ENCODE data around the gene ARL15. TPM values are rescaled to one million over a fixed set of nuclear protein-coding genes. Genes with fewer than 3 reads are reported as not detected.

ARL15 gene
- total and polyA plus RNA-seq, 2 of the 4 experiments (the other 2 are of a cell fraction), result 7.3 to 19.2 TPM

DNA sequence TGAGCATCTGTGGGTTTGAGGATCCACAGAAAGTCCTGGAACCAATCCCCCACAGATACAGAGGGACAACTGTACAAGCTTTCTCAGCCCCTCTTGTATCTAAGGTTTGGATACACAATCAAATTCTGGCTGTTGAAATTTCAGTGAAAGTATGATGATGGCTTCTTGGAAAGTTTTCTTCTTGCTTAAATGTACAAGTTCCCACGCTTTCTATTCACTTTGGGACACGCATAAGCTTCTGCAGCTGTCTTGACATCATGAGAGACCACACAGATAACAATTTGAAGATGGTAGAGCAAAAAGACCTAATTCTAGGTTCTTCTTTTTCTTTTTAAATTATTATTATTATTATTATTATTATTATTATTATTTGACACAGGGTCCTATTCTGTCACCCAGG lies 31.6 kb upstream of the ARL15 start:
- no peak overlapping the region for H2BK120ac ChIP-seq (ENCODE audit: low read depth, low read length)
- H4K20me1 ChIP-seq (ENCODE audit: insufficient read depth, low read length), result no peaks in the 10 kb centered on the region
- in situ Hi-C loops (cut with MboI; ENCODE audit: low sequenced_read_pairs) (no loop called here), dilution Hi-C loops (cut with HindIII; ENCODE audit: low sequenced_read_pairs, unreplicated experiment) (no loop called here), intact Hi-C loops (cut with micrococcal nuclease) (no loop called here)
- no peak overlapping the region for H2BK15ac ChIP-seq (ENCODE audit: low read depth, low read length)
- H3K4me1 ChIP-seq (ENCODE audit: control insufficient read depth, insufficient read depth, low read length), result no peaks in the 10 kb centered on the region
- no peaks in the 10 kb centered on the region for H3K9me1 ChIP-seq (ENCODE audit: insufficient read depth, low read length)
- peaks cover 4% of the 10 kb centered on the region; the same call in 1 of the 2 replicates for H3K27me3 ChIP-seq (ENCODE audit: control insufficient read depth, insufficient read depth, low read length)
- ATAC-seq (ENCODE audit: low read depth) (no peak), DNase-seq (no peak)
- H2BK20ac ChIP-seq (ENCODE audit: low read depth, low read length), result no peak overlapping the region
- H3K9me3 ChIP-seq (ENCODE audit: control insufficient read depth, insufficient read depth, low read length), result peaks cover 2% of the 10 kb centered on the region; the same call in 1 of the 2 replicates
- no peak overlapping the region for H3K18ac ChIP-seq (ENCODE audit: low read depth, low read length)
- no peak overlapping the region for H3K23ac ChIP-seq (ENCODE audit: low read depth, low read length)
- H4K8ac ChIP-seq (ENCODE audit: low read depth in 2 of 2, low read length in 2 of 2), result no peak overlapping the region
- no peaks in the 10 kb centered on the region for H3K36me3 ChIP-seq (ENCODE audit: control insufficient read depth, insufficient read depth, low read length)
- no peak overlapping the region for H2BK5ac ChIP-seq (ENCODE audit: low read depth, low read length, poor library complexity, severe bottlenecking)
- TF ChIP-seq, protein P1, sequence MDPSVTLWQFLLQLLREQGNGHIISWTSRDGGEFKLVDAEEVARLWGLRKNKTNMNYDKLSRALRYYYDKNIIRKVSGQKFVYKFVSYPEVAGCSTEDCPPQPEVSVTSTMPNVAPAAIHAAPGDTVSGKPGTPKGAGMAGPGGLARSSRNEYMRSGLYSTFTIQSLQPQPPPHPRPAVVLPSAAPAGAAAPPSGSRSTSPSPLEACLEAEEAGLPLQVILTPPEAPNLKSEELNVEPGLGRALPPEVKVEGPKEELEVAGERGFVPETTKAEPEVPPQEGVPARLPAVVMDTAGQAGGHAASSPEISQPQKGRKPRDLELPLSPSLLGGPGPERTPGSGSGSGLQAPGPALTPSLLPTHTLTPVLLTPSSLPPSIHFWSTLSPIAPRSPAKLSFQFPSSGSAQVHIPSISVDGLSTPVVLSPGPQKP (IDR thresholded peaks at IDR 0.05; ENCODE audit: borderline replicate concordance, low read depth, low read length), result no peak
- H4K5ac ChIP-seq (ENCODE audit: low read depth, low read length), result no peak overlapping the region
- WGBS, 2 experiments (ENCODE audit: extremely low coverage in 2 of 2, insufficient read length in 1 of 2), result no CpG with 5 or more reads among the region's 2 CpGs
- H3K4me2 ChIP-seq (ENCODE audit: low read depth, low read length), result no peak overlapping the region
- H2AK5ac ChIP-seq (ENCODE audit: low read depth, low read length), result no peak overlapping the region
- H2AK9ac ChIP-seq (replicated peaks; ENCODE audit: low read depth, low read length, poor library complexity), result no peak overlapping the region
- H3K56ac ChIP-seq (ENCODE audit: extremely low read depth, insufficient read depth, low read length), result no peak overlapping the region
- no peak overlapping the region for H3K14ac ChIP-seq (replicated peaks; ENCODE audit: low read depth, low read length)
- H3K79me1 ChIP-seq (ENCODE audit: low read depth in 1 of 2, low read length in 2 of 2), result no peaks in the 10 kb centered on the region
- ChIA-PET CTCF (no interaction called here), POLR2A (ENCODE audit: unreplicated experiment) (no interaction called here)
- H3K4ac ChIP-seq (ENCODE audit: low read depth, low read length), result no peak overlapping the region
- H3K27ac ChIP-seq (ENCODE audit: insufficient read depth, low read length), result no peak overlapping the region
- H3K4me3 ChIP-seq (ENCODE audit: insufficient read depth, low read depth, low read length), result no peak overlapping the region
- no peak overlapping the region for H3K9ac ChIP-seq (ENCODE audit: low read depth, low read length)
- H2AFZ ChIP-seq (replicated peaks; ENCODE audit: low read length, poor library complexity), result no peak overlapping the region
- H4K91ac ChIP-seq (ENCODE audit: insufficient read depth, low read depth, low read length), result no peak overlapping the region
- BruUV-seq (replicated peaks), result no TSS peak
